PFSK-1 (cell line): ENCODE results near the gene B3GNT8.

Experiments used
- POLR2AphosphoS5 ChIP-seq: IDR thresholded peaks from 2 replicates; pipeline ENCODE4 v1.6.1; 2012; ENCODE audit warnings: low read depth, mild to moderate bottlenecking, control low read depth, low read length, moderate library complexity
- SIN3A ChIP-seq: IDR thresholded peaks from 2 replicates; pipeline ENCODE4 v1.6.1; 2012; ENCODE audit warnings: mild to moderate bottlenecking, low read length, moderate library complexity, borderline replicate concordance; ENCODE audit not compliant: insufficient read depth
- TAF1 ChIP-seq: IDR thresholded peaks from 2 replicates; pipeline ENCODE4 v1.6.1; 2012; ENCODE audit warnings: low read length, control low read depth, borderline replicate concordance; ENCODE audit not compliant: insufficient read depth
- TF ChIP-seq, protein P1 (sequence below), 2 experiments: IDR thresholded peaks; 2 replicates each; pipeline versions ENCODE4 v1.6.1 to v1.8.0; 2011 to 2012; ENCODE audit warnings: low read depth in 2 of 2, low read length in 2 of 2, control low read depth in 1 of 2, inconsistent platforms in 1 of 2, mild to moderate bottlenecking in 1 of 2, moderate library complexity in 1 of 2; ENCODE audit not compliant: insufficient read depth in 1 of 2

- TF ChIP-seq TAF1 (no peak), POLR2AphosphoS5 (no peak), SIN3A (no peak)
- TF ChIP-seq, protein P1, sequence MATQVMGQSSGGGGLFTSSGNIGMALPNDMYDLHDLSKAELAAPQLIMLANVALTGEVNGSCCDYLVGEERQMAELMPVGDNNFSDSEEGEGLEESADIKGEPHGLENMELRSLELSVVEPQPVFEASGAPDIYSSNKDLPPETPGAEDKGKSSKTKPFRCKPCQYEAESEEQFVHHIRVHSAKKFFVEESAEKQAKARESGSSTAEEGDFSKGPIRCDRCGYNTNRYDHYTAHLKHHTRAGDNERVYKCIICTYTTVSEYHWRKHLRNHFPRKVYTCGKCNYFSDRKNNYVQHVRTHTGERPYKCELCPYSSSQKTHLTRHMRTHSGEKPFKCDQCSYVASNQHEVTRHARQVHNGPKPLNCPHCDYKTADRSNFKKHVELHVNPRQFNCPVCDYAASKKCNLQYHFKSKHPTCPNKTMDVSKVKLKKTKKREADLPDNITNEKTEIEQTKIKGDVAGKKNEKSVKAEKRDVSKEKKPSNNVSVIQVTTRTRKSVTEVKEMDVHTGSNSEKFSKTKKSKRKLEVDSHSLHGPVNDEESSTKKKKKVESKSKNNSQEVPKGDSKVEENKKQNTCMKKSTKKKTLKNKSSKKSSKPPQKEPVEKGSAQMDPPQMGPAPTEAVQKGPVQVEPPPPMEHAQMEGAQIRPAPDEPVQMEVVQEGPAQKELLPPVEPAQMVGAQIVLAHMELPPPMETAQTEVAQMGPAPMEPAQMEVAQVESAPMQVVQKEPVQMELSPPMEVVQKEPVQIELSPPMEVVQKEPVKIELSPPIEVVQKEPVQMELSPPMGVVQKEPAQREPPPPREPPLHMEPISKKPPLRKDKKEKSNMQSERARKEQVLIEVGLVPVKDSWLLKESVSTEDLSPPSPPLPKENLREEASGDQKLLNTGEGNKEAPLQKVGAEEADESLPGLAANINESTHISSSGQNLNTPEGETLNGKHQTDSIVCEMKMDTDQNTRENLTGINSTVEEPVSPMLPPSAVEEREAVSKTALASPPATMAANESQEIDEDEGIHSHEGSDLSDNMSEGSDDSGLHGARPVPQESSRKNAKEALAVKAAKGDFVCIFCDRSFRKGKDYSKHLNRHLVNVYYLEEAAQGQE (IDR thresholded peaks at IDR 0.05; ENCODE audit: insufficient read depth in 1 of 2, low read depth in 2 of 2, low read length in 2 of 2) = no peak
Measured at GRCh38 chr19:41412953-41413352, 14.2 kb downstream of the B3GNT8 start.
